Thyroid gland (tissue), 4 donors: ENCODE measurements around the gene RGMB.

Source experiments
- CTCF ChIP-seq, 6 experiments: fragments of 200-600 bp in 3 of 6; fragments of 450-650 bp in 3 of 6; sonication (generic) in 3 of 6; IDR thresholded peaks; one replicate each; pipeline ENCODE4 v1.5.1; 2016 to 2019; ENCODE audit warnings: antibody characterized with exemption in 6 of 6, mild to moderate bottlenecking in 2 of 6, inconsistent platforms in 1 of 6, moderate library complexity in 1 of 6
- POLR2A ChIP-seq, 2 donors: fragments of 450-650 bp; IDR thresholded peaks; one replicate each; pipeline ENCODE4 v1.6.1; 2017; ENCODE audit warnings: antibody characterized with exemption in 2 of 2, mild to moderate bottlenecking in 2 of 2, moderate library complexity in 1 of 2

DNA sequence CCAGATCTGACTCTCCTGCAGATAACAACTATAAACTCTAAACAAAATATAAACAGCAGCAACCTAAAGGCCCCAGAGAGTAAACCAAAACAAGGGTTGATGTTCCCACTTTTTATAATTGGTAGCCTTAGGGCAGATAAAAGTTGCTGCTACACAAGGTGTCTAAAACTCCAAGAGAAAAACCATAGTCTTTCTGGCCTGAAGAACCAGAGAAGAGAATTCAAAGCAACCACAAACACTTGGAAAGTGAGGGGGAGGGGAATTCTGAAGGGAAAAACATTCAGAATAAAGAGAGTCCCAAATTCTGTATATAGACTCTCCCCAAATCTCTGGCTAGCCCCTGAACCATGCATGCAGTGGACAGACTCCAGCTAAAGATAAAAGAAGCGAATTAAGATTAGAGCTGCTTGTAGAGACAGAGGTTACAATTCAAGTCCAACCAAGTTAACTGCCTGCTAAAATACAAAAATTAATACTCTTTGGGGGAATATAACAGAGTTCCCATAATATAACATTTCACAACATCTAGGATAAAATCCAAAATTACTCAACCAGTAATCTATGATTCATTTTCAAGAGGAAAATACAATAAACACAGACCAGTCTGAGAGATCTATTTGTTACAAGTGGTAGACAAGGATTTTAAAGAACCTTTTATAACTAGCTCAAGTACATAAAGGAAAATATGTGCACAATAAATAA lies 37.5 kb upstream of the RGMB start:
- TF ChIP-seq CTCF (IDR thresholded peaks at IDR 0.05): no peak
- no peak for TF ChIP-seq POLR2A (IDR thresholded peaks at IDR 0.05)
